ENCODE data around the gene BOD1L1. TPM values are rescaled to one million over a fixed set of nuclear protein-coding genes. Genes with fewer than 3 reads are reported as not detected.

BOD1L1 gene
- total RNA-seq, 6 donors from 2014 or later, result 33.1 to 88.0 (median 37.9) TPM

DNA sequence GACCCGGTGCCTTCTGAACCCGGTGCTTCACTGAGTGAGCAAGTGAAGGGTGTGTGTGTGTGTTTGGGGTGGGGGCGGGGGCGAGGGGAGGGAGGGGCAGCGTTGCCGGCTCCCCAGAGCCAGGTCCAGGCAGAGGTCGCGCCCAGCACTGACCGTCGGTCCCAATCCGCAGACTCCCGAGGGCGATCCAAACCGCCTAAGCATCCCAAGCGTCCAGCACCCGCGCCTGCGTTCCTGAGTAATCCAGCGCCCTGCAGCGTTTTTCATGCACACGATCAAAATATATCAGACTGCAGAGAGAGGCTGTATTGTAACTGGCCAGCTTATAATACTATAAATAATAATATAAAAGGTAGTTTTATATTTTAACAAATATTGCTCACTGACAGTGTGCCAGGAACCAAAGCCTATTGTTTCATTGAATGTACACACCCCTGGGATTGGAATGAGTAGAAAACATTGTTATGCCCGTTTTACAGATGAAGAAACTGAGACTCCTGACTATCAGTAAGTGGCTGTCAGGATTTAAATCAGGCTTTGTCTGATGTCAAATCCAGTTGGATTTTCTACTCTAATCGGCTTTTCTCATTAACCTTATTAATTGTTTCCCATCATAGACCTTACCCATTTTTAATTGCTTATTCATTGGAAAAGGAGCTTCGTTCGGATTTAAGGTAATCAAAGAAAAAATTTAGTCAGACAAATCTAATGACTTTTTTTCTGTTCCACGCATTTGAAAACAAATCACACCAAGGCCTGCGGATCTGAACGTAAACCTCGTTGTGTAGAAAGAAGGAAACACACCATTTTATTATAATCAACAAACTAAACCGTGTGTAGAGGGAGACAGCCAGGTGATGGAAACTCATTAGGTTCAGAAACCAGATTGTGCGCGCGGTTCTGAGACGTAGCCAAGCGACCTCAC, 79.2 kb downstream of the BOD1L1 start:
- no peak for TF ChIP-seq EP300 (IDR thresholded peaks at IDR 0.05)
- no peak for TF ChIP-seq POLR2A (IDR thresholded peaks at IDR 0.05)
- TF ChIP-seq, protein P1, sequence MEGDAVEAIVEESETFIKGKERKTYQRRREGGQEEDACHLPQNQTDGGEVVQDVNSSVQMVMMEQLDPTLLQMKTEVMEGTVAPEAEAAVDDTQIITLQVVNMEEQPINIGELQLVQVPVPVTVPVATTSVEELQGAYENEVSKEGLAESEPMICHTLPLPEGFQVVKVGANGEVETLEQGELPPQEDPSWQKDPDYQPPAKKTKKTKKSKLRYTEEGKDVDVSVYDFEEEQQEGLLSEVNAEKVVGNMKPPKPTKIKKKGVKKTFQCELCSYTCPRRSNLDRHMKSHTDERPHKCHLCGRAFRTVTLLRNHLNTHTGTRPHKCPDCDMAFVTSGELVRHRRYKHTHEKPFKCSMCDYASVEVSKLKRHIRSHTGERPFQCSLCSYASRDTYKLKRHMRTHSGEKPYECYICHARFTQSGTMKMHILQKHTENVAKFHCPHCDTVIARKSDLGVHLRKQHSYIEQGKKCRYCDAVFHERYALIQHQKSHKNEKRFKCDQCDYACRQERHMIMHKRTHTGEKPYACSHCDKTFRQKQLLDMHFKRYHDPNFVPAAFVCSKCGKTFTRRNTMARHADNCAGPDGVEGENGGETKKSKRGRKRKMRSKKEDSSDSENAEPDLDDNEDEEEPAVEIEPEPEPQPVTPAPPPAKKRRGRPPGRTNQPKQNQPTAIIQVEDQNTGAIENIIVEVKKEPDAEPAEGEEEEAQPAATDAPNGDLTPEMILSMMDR (IDR thresholded peaks at IDR 0.05), result no peak
- no peak for TF ChIP-seq POLR2AphosphoS5 (IDR thresholded peaks at IDR 0.05)
- ATAC-seq (ENCODE audit: low FRiP score in 2 of 2) (no peak), DNase-seq (peak in 1 of 2 donors; percentile 54)
- H3K36me3 ChIP-seq, result no peaks in the 10 kb centered on the region
- H3K9me3 ChIP-seq, result no peaks in the 10 kb centered on the region
- H3K27ac ChIP-seq, result no peak overlapping the region
- WGBS, 2 donors, result 10 to 14% methylated on average over 24 to 30 of the region's 35 CpGs
- H3K27me3 ChIP-seq, result peaks cover 2 to 56% (median 40%) of the 10 kb centered on the region in 4 donors
- H3K4me1 ChIP-seq, result peaks cover 37 to 44% (median 38%) of the 10 kb centered on the region in 4 donors
- peak overlapping the region in 3 of 4 donors; percentile 27 to 42 (median 40) for H3K4me3 ChIP-seq

DNA sequence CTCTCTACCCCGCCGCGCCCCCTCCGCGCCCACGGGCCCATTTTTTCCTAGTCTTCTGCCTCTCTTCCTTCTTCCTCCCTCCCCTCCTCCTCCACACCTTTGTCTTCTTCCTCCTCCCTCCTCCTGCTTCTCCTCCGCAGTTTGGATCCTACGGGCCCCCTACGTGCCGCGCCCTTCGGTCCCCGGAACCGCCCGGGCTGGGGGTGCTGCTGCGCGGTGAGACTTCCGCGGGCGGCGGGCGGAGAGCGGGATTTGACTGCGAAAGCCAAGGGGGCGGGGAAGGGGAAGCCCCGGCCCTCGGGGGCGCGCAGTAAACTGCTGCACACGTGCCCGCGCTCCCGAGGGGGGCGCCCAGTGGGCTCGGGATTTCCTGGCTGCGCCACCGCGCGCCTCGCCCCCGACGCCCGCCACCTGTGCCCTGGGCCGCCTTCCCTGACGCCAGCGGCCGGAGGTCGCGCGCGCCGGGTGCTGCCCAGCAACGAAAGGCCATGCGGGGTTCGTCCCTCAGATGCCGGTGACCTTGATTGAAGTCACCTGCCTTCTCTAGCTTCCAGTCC, 80.0 kb downstream of the BOD1L1 start:
- ATAC-seq (ENCODE audit: low FRiP score in 2 of 2), result peak in 1 of 2 donors; percentile 18
- no peaks in the 10 kb centered on the region for H3K9me3 ChIP-seq
- 5 to 7% methylated on average over 21 to 46 of the region's 56 CpGs for WGBS, 2 donors
- no peak overlapping the region for H3K27ac ChIP-seq
- peak in 1 of 2 donors; percentile 82 for DNase-seq
- TF ChIP-seq POLR2A (IDR thresholded peaks at IDR 0.05), result no peak
- no peak for TF ChIP-seq EP300 (IDR thresholded peaks at IDR 0.05)
- TF ChIP-seq, protein P1 (IDR thresholded peaks at IDR 0.05), result no peak
- TF ChIP-seq POLR2AphosphoS5 (IDR thresholded peaks at IDR 0.05), result no peak
- peaks cover 2 to 64% (median 45%) of the 10 kb centered on the region in 4 donors for H3K27me3 ChIP-seq
- H3K4me3 ChIP-seq, result peak overlapping the region; percentile 21 to 42 (median 34)
- no peaks in the 10 kb centered on the region for H3K36me3 ChIP-seq
- peaks cover 38 to 47% (median 38%) of the 10 kb centered on the region in 4 donors for H3K4me1 ChIP-seq

DNA sequence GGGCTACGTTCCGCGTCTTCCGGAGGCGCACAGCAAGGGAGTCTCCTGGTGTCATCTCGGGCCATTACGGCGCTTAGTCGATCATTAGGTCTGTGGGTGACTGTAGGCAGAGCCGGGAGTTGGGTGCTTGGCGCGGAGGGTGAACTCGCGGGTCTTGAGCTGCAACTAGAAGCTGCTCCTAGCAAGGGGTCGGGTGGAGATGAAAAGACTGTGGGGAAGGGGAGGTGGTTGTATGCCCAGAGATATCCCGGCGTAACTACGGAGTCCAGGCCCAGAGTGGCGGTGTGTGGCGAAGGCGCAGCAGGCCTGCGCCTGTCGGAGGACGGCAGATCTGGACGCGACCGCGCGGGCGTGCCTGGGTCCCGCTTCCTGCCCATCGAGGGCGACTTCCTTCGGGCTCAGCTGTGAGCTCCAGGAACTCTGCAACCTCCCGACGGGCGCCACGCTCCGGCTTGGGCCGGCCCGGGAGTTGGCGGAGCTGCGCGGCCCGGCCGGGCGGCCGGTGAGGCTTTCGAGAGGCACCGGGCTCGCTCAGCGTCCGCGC, 80.5 kb downstream of the BOD1L1 start:
- peak in 1 of 2 donors; percentile 15 for ATAC-seq (ENCODE audit: low FRiP score in 2 of 2)
- Histone ChIP-seq H3K36me3 (no peaks in the 10 kb centered on the region), H3K9me3 (no peaks in the 10 kb centered on the region), H3K27me3 (peaks cover 2 to 69% (median 49%) of the 10 kb centered on the region in 4 donors), H3K4me1 (peaks cover 43 to 52% (median 44%) of the 10 kb centered on the region in 4 donors), H3K27ac (no peak overlapping the region), H3K4me3 (peak overlapping the region; percentile 21 to 42 (median 34))
- 8 to 12% methylated on average over 40 to 48 of the region's 54 CpGs for WGBS, 2 donors
- DNase-seq, result peak in 1 of 2 donors; percentile 89
- TF ChIP-seq POLR2A (IDR thresholded peaks at IDR 0.05), result no peak
- no peak for TF ChIP-seq EP300 (IDR thresholded peaks at IDR 0.05)
- TF ChIP-seq, protein P1 (IDR thresholded peaks at IDR 0.05), result no peak
- no peak for TF ChIP-seq POLR2AphosphoS5 (IDR thresholded peaks at IDR 0.05)

DNA sequence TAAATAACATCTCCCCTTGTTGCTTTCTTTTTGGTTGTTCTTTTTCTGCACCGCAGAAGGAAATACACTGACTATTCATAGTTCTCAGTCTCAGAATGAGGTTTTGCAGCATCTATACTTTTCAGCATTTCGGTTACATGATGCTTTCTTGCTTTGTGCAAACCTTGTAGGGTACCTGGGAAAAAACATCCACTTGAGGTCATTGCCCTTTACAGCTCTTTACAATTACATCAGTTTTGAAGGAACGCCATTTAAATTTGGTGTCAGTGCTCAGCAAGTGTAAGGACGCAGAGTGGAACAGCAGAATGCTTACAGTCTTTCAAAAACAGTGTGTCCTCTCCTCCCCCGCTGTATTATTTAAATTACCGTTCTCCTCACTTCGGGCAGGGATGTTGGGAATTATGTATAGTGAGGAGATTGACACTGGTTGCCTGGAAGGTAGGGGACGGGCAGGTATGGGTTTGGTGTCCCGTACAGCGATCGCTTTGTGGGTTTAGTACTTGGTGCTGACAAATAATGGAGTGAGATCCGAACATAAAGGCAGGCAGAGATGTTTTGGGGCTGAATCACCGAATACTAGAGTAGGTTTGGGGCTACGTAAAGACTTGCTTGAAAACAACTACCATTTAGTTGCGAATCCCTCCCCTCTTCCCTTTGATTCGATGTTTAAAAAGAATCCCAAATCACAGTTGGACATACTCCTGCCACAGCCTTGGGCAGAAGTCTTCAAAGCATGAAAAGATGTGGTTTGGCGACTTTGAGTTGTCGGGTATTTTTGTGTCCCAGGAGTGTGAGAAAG, 81.2 kb downstream of the BOD1L1 start:
- TF ChIP-seq EP300 (IDR thresholded peaks at IDR 0.05) (no peak), POLR2AphosphoS5 (IDR thresholded peaks at IDR 0.05) (no peak), POLR2A (IDR thresholded peaks at IDR 0.05) (no peak)
- TF ChIP-seq, protein P1 (IDR thresholded peaks at IDR 0.05), result no peak
- DNase-seq (no peak), ATAC-seq (ENCODE audit: low FRiP score in 2 of 2) (no peak)
- H3K27me3 ChIP-seq, result peaks cover 2 to 76% (median 56%) of the 10 kb centered on the region in 4 donors
- 11 to 18% methylated on average over 18 of the region's 18 CpGs for WGBS, 2 donors
- no peak overlapping the region for H3K27ac ChIP-seq
- H3K9me3 ChIP-seq, result no peaks in the 10 kb centered on the region
- no peaks in the 10 kb centered on the region for H3K36me3 ChIP-seq
- peaks cover 48 to 59% (median 50%) of the 10 kb centered on the region in 4 donors for H3K4me1 ChIP-seq
- no peak overlapping the region for H3K4me3 ChIP-seq

Measured in upper lobe of left lung (tissue), 6 donors.